HL-60 (cell line): ENCODE results near the gene KDELR3.

Experiments
- CTCF ChIP-seq: IDR thresholded peaks from one replicate; pipeline ENCODE4 v1.5.1; 2011; ENCODE audit warnings: low read length, control low read depth, inconsistent platforms; ENCODE audit not compliant: insufficient read depth
- POLR2AphosphoS5 ChIP-seq: IDR thresholded peaks from 2 replicates; pipeline ENCODE4 v1.6.1; 2012; ENCODE audit warnings: low read depth

- TF ChIP-seq CTCF (no peak), POLR2AphosphoS5 (no peak)
Measured at GRCh38 chr22:38437416-38437815, 30.5 kb upstream of the KDELR3 start.
